Choroid plexus epithelial cell (primary cell): ENCODE measurements around the gene BTBD2.

Experiments used
- DNase-seq: peaks from one replicate; pipeline ENCODE4 v3.0.0-alpha.2; 2010; ENCODE audit warnings: low read depth
- H3K4me3 ChIP-seq: 2 replicates; pipeline ENCODE4 v1.5.1; 2011; ENCODE audit warnings: low read depth, mild to moderate bottlenecking, control low read depth, low read length, moderate library complexity
- TF ChIP-seq, protein P1 (sequence below): conservative IDR thresholded peaks from 2 replicates; pipeline ENCODE4 v1.5.1; 2011; ENCODE audit warnings: low read depth, mild to moderate bottlenecking, control low read depth, inconsistent platforms, low read length, moderate library complexity

BTBD2 gene

GRCh38 chr19:2050349-2050990 is 35.0 kb upstream of the BTBD2 start:
- peak overlapping the region; percentile 91 for H3K4me3 ChIP-seq
- TF ChIP-seq, protein P1, sequence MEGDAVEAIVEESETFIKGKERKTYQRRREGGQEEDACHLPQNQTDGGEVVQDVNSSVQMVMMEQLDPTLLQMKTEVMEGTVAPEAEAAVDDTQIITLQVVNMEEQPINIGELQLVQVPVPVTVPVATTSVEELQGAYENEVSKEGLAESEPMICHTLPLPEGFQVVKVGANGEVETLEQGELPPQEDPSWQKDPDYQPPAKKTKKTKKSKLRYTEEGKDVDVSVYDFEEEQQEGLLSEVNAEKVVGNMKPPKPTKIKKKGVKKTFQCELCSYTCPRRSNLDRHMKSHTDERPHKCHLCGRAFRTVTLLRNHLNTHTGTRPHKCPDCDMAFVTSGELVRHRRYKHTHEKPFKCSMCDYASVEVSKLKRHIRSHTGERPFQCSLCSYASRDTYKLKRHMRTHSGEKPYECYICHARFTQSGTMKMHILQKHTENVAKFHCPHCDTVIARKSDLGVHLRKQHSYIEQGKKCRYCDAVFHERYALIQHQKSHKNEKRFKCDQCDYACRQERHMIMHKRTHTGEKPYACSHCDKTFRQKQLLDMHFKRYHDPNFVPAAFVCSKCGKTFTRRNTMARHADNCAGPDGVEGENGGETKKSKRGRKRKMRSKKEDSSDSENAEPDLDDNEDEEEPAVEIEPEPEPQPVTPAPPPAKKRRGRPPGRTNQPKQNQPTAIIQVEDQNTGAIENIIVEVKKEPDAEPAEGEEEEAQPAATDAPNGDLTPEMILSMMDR: no peak
- DNase-seq: no peak

- TF ChIP-seq, protein P1: no peak
- peak overlapping the region; percentile 91 for H3K4me3 ChIP-seq
- DNase-seq: peak; percentile 77
Observed at GRCh38 chr19:2049741-2050348, 34.3 kb upstream of the BTBD2 start.

DNA sequence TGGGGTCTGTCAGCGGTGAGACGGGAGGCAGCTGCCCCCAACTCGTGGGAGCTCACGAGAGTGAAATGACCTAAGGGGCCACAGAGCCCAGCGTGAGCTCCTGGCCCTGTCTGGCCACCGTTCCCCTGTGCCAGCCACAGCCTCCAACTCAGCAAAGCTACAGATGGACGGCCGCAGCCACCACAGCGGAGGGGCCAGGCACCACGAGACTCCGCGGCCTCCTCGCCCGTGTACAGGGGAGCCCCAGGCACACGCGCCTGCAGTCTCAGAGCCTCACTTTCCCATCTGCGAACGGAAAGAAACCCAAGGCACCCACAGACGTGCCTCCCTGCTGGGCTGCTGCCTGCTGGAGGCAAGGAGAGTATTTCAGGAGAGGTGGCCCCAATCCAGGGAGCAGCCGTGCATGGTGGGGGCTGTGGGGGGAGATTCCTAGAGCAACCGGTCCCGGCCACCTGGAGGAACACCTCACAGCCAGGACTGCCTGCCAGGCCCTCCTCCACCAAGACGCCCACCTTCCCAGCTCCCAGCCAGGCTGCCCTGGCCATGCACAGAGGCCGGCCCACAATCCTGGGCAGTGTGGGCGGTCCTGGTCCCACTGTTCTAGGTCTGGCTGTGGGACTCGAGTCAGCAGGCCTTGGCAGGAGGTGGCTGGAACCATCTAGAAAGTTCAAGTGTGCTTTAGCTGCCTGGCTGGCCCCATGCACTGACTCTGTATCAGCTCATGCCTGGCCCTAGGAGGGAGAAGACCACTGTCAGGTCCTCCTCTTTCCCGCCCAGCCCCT is 33.6 kb upstream of the BTBD2 start:
- TF ChIP-seq, protein P1: no peak
- H3K4me3 ChIP-seq: peak overlapping the region; percentile 91

GRCh38 chr19:2048104-2048958 is 32.8 kb upstream of the BTBD2 start:
- TF ChIP-seq, protein P1: no peak
- no peak for DNase-seq
- peak overlapping the region; percentile 91 for H3K4me3 ChIP-seq

More for the DNA sequence above, 33.6 kb upstream of the BTBD2 start:
- peak; percentile 26 for DNase-seq

DNA sequence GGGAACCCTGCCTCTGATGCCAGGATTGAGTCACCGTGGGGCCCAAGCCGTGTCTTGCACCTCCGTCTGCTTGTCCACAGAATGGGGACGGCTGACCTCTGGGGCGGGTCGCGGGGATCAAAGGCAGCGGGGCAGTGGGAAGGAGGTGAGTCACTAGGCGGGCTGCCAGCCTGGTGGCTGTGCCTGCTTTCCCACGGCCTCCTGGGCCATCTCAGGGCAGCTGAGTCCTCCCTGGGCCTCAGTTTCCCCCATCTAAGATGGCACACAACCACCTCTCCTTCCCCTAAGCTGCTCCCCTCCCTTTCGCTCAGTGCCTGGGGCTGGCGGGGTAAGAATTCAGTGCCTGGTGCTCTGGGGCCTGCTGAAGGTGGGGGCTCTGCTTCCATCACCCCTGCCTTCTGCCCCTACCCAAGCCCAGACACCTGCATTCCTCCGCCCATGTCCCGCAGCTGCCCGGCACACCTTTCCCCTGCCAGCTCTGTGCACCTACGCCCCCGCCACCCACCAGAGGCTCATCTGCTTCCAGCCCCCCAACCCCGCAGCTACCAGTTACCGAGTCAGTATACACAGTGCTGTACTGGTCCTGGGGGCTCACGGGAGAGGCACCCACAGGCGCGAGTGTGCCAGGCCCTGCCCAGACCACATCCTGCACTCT is 32.1 kb upstream of the BTBD2 start:
- peak; percentile 19 for DNase-seq
- TF ChIP-seq, protein P1: no peak
- H3K4me3 ChIP-seq: peak overlapping the region; percentile 16

GRCh38 chr19:2047076-2047448 is 31.5 kb upstream of the BTBD2 start:
- TF ChIP-seq, protein P1: no peak
- H3K4me3 ChIP-seq: no peak overlapping the region
- no peak for DNase-seq
